ENCODE measurements around the gene PXN. TPM values are rescaled to one million over a fixed set of nuclear protein-coding genes. Genes with fewer than 3 reads are reported as not detected.

PXN gene
- total RNA-seq = 62.1 TPM

DNA sequence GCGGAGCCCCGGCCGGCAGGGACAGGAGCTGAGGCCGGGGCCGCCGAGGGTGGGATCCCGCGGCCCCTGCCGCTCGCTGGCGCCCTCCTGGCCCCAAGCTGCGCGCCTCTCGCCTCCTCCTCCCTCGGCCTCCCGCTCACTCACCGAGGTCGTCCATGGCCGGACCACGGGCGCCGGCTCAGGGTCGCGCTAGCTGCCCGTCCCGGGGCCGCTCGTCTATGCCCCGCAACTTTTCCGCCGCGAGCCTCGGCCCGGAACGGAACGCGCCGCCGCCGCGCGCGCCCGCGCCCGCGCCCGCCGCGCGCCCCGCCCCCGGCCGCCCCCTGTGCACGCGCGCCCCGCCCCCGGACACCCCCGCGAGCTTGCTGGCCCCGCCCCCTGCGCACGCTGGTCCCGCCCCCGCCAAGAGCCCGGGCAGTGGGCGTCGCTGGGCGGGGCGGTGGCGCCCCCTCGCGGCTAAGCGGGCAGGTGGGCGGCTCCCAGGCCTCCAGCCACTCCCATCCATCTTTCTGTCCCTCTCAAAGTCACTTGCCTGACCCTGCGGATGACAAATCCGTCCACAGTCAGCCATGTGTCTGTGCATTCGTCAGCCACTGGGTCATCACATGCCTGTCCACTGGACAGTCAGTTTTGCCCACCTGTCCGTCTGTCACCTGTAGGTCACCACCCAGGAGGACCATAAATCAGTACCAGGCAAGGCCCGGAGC lies at the start of gene PXN:
Gene PXN (minus strand): TSS at position 258 of the 707 bp plus-strand sequence. CDS start 101 bp downstream, at position 157.

DNA sequence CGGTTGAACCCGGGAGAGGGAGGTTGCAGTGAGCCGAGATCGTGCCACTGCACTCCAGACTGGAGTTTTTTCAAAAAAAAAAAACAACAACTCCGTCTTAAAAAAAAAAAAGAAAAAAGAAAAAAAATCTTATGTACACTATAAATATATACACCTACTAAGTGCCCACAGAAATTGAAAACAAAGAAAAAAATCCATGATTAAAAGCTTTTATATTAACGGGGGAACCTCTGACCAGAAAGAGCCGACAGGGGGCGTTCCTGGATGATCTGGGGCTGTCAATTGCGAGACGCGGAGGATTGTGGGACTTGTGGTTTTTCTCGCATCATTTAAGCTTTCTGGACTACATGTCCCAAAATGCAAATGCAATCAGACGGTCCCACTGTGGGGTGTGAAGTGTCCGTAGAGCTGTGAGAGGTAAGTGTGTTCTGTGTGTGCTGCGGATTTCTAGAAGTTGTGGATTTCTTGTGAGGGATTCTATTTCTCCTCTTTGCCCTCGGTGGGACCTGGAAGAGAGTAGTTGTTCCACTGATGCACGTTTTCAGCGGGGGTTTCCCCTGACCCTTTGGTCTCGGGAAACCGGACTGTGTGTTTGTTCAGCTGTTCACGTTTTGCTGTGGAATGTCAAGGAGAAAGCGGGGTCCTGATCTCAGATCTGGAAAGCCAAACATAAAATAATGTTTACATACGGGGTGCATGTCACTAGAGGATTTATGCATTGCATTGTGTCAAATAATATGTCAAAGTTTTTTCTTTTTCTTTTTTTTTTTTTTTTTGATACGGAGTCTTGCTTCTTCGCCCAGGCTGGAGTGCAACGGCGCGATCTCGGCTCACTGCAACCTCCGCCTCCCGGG lies 36.7 kb upstream of the PXN start, which contains the start of gene SIRT4:
Gene SIRT4 (plus strand): TSS at position 360 of the 854 bp plus-strand sequence. CDS start 1,241 bp downstream, outside the sequence.

DNA sequence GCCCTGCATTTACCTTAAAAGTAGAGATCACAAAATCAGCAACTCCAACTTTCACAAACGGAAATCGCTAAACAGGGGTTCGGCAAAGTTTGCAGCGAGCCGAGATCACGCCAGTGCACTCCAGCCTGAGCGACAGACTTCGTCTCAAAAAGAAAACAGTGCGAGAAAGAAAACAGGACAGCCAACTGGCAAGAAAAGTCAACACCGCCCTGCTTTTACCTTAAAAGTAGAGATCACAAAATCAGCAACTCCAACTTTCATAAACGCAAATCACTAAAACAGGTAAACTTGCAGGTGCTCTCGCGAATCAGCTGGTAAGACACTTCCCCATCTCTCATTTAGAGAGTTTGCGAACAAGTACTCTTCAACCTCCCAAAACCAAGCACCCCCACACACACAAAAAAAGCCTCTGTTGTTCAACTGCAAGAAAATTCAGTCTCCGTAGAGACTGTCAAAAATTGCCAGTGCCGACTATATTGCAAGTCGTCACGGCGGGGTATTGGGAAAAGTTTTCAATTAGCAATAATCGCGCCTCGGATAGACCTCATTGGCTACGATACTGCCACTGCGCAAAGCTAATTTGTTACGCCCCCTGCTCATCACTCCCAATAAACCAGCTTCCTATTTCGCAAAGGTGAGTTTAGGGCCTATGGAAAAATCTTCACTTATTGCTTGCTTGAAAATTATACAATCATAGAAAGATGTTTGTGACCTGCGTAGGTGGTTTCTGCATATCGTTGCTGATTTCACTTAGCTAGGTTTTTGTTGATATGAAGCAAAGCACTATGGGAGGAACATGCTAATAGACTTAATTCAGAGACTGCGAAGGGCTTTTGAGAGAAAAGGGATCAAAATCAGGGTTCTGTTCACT lies 27.4 kb upstream of the PXN start, which contains the start of gene RNU4-1:
Gene RNU4-1 (minus strand): TSS at position 577 of the 871 bp plus-strand sequence.

DNA sequence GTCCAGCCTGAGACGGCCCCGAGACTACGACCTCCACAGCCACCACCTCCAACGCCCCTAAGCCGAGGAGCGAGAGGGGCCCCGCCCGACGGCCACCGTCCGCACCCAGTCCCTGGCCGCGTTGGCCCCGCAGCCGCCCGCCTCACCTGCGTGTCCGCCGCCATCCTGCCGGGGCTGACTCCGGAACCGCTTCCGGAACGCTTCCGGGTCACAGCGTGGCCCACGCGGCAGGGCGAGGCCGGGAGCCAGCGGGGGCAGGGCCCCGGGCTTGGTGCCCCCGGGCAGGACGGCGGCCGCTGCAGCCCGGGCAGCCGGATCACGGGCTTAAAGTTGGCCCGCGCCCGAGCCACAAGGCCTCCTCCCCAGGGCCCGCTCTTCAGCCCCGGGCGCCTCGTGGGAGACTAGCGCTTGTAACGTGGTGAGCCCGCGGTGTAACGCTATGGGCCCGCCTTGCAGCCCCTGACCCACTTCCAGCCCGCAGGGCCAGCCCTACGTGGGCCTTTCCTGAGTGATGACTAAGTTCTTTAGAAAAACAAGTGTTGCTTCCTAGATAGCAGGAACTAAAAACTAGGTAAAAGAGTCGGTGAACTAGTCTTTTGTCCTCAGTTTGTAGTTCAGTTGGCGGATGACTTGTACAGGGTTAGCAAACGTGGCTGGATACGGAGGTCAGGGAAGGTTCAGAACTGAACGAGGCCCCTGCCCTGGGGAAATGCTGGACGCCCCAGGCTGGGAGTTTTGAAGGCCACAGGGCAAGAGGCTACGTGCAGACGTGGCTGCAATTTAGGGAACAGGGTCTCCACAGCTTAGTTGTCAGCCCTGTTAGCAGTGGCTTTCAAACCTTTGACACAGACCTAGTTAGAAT lies 70.8 kb downstream of the PXN start, which contains the start of gene GCN1:
Gene GCN1 (minus strand): TSS at position 182 of the 862 bp plus-strand sequence. CDS start 18 bp downstream, at position 164.

Small RNA genes lying within 50 kb of the gene (small RNA-seq; reads per million reads assigned to genes)
- gene RNU4-1 (ENCODE audit: low replicate concordance) = 519 reads per million, percentile 99 among the genes with 10 or more reads in this experiment
- gene RNU4-2 (ENCODE audit: low replicate concordance) = 1,470 reads per million, percentile 99 among the genes with 10 or more reads in this experiment
- not detected for gene RNU6-1088P (ENCODE audit: low replicate concordance)

Other genes starting within 250 kb of the PXN start
- gene RAB35, start 149.0 kb downstream of the PXN start, total RNA-seq = 18.2 TPM
- 101 TPM for gene GCN1, start 71.0 kb downstream of the PXN start, total RNA-seq
- 2,111 TPM for gene RPLP0, start 64.6 kb downstream of the PXN start, total RNA-seq
- under 0.01 TPM for gene RNU4-2, start 26.2 kb upstream of the PXN start, total RNA-seq
- gene RNU4-1, start 27.5 kb upstream of the PXN start, total RNA-seq = under 0.01 TPM
- 6.3 TPM for gene SIRT4, start 36.6 kb upstream of the PXN start, total RNA-seq
- not detected for gene PLA2G1B, start 62.0 kb upstream of the PXN start, total RNA-seq
- 4.8 TPM for gene MSI1, start 103.4 kb upstream of the PXN start, total RNA-seq
- gene COX6A1, start 172.4 kb upstream of the PXN start, total RNA-seq = 257 TPM
- gene TRIAP1, start 180.7 kb upstream of the PXN start, total RNA-seq = 11.3 TPM
- 22.4 TPM for gene GATC, start 180.7 kb upstream of the PXN start, total RNA-seq
- gene SRSF9, start 204.0 kb upstream of the PXN start, total RNA-seq = 134 TPM
- 265 TPM for gene DYNLL1, start 230.4 kb upstream of the PXN start, total RNA-seq